Neural progenitor cell (in vitro differentiated cells): ENCODE measurements around the gene EPHA4.

Source experiments
- EZH2 ChIP-seq: fragments of 200-600 bp; sonication (generic); IDR thresholded peaks from 2 replicates; pipeline ENCODE4 v1.6.1; 2017; ENCODE audit warnings: antibody characterized with exemption, mild to moderate bottlenecking, moderate library complexity
- EZH2phosphoT487 ChIP-seq: fragments of 200-600 bp; sonication (generic); IDR thresholded peaks from 2 replicates; pipeline ENCODE4 v1.6.1; 2017; ENCODE audit warnings: antibody characterized with exemption
- TF ChIP-seq, protein P1 (sequence below): fragments of 200-600 bp; sonication (generic); IDR thresholded peaks from 2 replicates; pipeline ENCODE4 v1.5.1; 2017; ENCODE audit warnings: antibody characterized with exemption, mild to moderate bottlenecking

DNA sequence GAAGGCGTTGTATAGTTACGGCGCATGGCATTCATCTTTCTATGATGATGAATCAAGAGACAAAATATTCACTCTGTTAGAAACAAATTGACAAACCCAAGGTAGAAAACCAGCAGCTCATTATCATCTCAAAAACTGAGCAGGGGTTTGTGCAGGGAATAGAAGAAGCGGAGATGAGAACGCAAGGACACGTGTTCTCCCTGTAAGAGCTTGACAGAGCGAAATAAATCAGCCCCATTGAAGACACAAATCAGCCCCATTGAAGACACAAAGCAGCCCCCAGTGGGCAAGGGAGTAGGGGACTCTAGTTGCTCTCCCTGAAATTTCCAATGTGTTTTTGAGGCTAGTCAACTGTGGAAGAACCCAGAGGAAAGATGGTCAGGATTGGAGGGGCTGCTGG, 199.2 kb downstream of the EPHA4 start:
- TF ChIP-seq, protein P1, sequence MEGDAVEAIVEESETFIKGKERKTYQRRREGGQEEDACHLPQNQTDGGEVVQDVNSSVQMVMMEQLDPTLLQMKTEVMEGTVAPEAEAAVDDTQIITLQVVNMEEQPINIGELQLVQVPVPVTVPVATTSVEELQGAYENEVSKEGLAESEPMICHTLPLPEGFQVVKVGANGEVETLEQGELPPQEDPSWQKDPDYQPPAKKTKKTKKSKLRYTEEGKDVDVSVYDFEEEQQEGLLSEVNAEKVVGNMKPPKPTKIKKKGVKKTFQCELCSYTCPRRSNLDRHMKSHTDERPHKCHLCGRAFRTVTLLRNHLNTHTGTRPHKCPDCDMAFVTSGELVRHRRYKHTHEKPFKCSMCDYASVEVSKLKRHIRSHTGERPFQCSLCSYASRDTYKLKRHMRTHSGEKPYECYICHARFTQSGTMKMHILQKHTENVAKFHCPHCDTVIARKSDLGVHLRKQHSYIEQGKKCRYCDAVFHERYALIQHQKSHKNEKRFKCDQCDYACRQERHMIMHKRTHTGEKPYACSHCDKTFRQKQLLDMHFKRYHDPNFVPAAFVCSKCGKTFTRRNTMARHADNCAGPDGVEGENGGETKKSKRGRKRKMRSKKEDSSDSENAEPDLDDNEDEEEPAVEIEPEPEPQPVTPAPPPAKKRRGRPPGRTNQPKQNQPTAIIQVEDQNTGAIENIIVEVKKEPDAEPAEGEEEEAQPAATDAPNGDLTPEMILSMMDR = no peak
- TF ChIP-seq EZH2 (no peak), EZH2phosphoT487 (no peak)
